ENCODE measurements around the gene NDEL1.

NDEL1 gene

DNA sequence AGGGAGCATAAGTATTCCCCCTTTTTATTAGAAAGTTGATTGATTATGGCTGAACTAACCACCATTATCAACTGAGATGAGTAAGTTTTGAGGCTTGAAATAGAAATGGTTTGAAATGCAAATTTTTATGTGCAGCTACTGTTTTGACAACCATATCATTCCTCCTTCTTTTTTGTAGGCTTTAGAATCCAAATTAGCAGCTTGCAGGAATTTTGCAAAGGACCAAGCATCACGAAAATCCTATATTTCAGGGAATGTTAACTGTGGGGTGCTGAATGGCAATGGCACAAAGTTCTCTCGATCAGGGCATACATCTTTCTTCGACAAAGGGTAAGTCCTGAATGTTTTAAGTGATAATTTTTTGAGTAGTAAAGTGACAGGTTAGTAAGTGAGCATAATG lies 24.1 kb downstream of the NDEL1 start:
- Histone ChIP-seq H3K36me3 (ENCODE audit: low read length) (peaks cover 19% of the 10 kb centered on the region), H4K20me1 (ENCODE audit: low read depth, low read length) (no peaks in the 10 kb centered on the region), H3K79me2 (ENCODE audit: insufficient read depth, low read length) (no peaks in the 10 kb centered on the region), H3K9ac (ENCODE audit: low read length) (no peak overlapping the region), H3K9me3 (ENCODE audit: insufficient read depth, low read length) (no peaks in the 10 kb centered on the region), H3K4me2 (ENCODE audit: low read depth, low read length, poor library complexity, severe bottlenecking) (no peak overlapping the region), H2AFZ (ENCODE audit: low read depth, low read length, severe bottlenecking) (no peak overlapping the region), H3K27me3 (ENCODE audit: low read length) (no peaks in the 10 kb centered on the region), H3K9me2 (replicated peaks; ENCODE audit: insufficient read depth, low read length) (no peaks in the 10 kb centered on the region), H3K4me3 (ENCODE audit: insufficient read depth, low read length, poor library complexity, severe bottlenecking) (no peak overlapping the region), H3F3A (ENCODE audit: insufficient read depth) (no peaks in the 10 kb centered on the region), H3K27ac (ENCODE audit: low read depth, low read length) (no peak overlapping the region)
- no peak for TF ChIP-seq EZH2phosphoT487 (conservative IDR thresholded peaks at IDR 0.05; ENCODE audit: low read length)
- TF ChIP-seq, protein P1, sequence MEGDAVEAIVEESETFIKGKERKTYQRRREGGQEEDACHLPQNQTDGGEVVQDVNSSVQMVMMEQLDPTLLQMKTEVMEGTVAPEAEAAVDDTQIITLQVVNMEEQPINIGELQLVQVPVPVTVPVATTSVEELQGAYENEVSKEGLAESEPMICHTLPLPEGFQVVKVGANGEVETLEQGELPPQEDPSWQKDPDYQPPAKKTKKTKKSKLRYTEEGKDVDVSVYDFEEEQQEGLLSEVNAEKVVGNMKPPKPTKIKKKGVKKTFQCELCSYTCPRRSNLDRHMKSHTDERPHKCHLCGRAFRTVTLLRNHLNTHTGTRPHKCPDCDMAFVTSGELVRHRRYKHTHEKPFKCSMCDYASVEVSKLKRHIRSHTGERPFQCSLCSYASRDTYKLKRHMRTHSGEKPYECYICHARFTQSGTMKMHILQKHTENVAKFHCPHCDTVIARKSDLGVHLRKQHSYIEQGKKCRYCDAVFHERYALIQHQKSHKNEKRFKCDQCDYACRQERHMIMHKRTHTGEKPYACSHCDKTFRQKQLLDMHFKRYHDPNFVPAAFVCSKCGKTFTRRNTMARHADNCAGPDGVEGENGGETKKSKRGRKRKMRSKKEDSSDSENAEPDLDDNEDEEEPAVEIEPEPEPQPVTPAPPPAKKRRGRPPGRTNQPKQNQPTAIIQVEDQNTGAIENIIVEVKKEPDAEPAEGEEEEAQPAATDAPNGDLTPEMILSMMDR (IDR thresholded peaks at IDR 0.05; ENCODE audit: insufficient read depth, low read length, poor library complexity, severe bottlenecking): no peak

DNA sequence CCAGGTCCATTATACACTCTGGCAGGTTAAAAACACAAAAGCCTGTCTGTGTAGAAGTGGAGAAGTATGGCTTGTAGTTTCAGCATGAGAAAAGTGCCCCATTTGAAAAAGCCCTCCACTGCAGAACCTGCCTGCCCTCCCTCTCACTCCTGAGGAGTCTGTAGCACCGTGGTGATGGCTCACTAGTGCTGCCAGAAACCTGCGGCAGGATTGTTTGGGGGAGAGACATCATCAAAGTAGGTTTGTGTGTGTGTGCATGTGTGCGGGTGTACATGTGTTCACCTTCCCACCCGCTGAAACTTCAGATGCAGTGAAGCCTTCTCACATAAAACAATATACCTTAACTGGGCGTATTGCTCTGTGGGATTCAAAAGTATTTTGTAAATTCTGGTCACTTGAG lies 26.9 kb downstream of the NDEL1 start:
- TF ChIP-seq, protein P1 (IDR thresholded peaks at IDR 0.05; ENCODE audit: insufficient read depth, low read length, poor library complexity, severe bottlenecking): no peak
- TF ChIP-seq EZH2phosphoT487 (conservative IDR thresholded peaks at IDR 0.05; ENCODE audit: low read length): no peak
- no peaks in the 10 kb centered on the region for H3K79me2 ChIP-seq (ENCODE audit: insufficient read depth, low read length)
- no peaks in the 10 kb centered on the region for H3K9me3 ChIP-seq (ENCODE audit: insufficient read depth, low read length)
- H3K9ac ChIP-seq (ENCODE audit: low read length): no peak overlapping the region
- H3K36me3 ChIP-seq (ENCODE audit: low read length): peaks cover 11% of the 10 kb centered on the region; the same call in 1 of the 2 replicates
- no peaks in the 10 kb centered on the region for H3F3A ChIP-seq (ENCODE audit: insufficient read depth)
- H3K4me2 ChIP-seq (ENCODE audit: low read depth, low read length, poor library complexity, severe bottlenecking): no peak overlapping the region
- no peak overlapping the region for H3K27ac ChIP-seq (ENCODE audit: low read depth, low read length)
- no peak overlapping the region for H3K4me3 ChIP-seq (ENCODE audit: insufficient read depth, low read length, poor library complexity, severe bottlenecking)
- no peaks in the 10 kb centered on the region for H3K27me3 ChIP-seq (ENCODE audit: low read length)
- H2AFZ ChIP-seq (ENCODE audit: low read depth, low read length, severe bottlenecking): no peak overlapping the region
- no peaks in the 10 kb centered on the region for H3K9me2 ChIP-seq (replicated peaks; ENCODE audit: insufficient read depth, low read length)
- no peaks in the 10 kb centered on the region for H4K20me1 ChIP-seq (ENCODE audit: low read depth, low read length)

DNA sequence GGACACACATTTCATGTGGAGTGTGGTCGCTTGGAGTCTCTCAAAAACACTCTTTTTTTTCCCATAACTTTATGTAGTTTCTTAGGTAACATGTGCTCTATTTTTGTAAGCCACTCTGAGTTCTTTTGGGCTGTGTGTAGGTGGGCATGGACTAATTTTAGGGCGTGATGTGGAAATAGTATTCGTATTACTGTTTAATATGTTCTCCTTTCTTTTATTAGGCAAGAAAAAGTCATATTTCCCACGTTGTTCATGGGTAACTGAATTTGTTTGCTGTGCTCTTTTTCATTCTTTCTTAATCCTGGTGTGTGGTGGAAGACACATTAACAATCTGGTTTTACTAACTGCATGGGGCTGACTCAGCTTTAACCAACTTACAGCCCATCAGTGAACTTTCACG lies 27.4 kb downstream of the NDEL1 start:
- peaks cover 8% of the 10 kb centered on the region; the same call in 1 of the 2 replicates for H3K36me3 ChIP-seq (ENCODE audit: low read length)
- no peaks in the 10 kb centered on the region for H3K79me2 ChIP-seq (ENCODE audit: insufficient read depth, low read length)
- no peak overlapping the region for H3K4me3 ChIP-seq (ENCODE audit: insufficient read depth, low read length, poor library complexity, severe bottlenecking)
- H3K27me3 ChIP-seq (ENCODE audit: low read length): no peaks in the 10 kb centered on the region
- H4K20me1 ChIP-seq (ENCODE audit: low read depth, low read length): no peaks in the 10 kb centered on the region
- H3K9ac ChIP-seq (ENCODE audit: low read length): no peak overlapping the region
- no peak overlapping the region for H2AFZ ChIP-seq (ENCODE audit: low read depth, low read length, severe bottlenecking)
- no peaks in the 10 kb centered on the region for H3F3A ChIP-seq (ENCODE audit: insufficient read depth)
- H3K9me2 ChIP-seq (replicated peaks; ENCODE audit: insufficient read depth, low read length): no peaks in the 10 kb centered on the region
- H3K4me2 ChIP-seq (ENCODE audit: low read depth, low read length, poor library complexity, severe bottlenecking): no peak overlapping the region
- no peak overlapping the region for H3K27ac ChIP-seq (ENCODE audit: low read depth, low read length)
- no peaks in the 10 kb centered on the region for H3K9me3 ChIP-seq (ENCODE audit: insufficient read depth, low read length)
- TF ChIP-seq EZH2phosphoT487 (conservative IDR thresholded peaks at IDR 0.05; ENCODE audit: low read length): no peak
- TF ChIP-seq, protein P1 (IDR thresholded peaks at IDR 0.05; ENCODE audit: insufficient read depth, low read length, poor library complexity, severe bottlenecking): no peak

Data from SU-DHL-6 (cell line).